IMR-90 (cell line): Measurements from ENCODE around the gene NOD2.

Experiments used
- CEBPB ChIP-seq: IDR thresholded peaks from 2 replicates; pipeline ENCODE4 v1.6.1; 2012; ENCODE audit warnings: low read depth, low read length, improper control_type of control experiment
- CTCF ChIP-seq: conservative IDR thresholded peaks from 2 replicates; pipeline ENCODE4 v1.5.1; 2012; ENCODE audit warnings: mild to moderate bottlenecking, low read depth, low read length, improper control_type of control experiment
- MAFK ChIP-seq: IDR thresholded peaks from 2 replicates; pipeline ENCODE4 v1.6.1; 2012; ENCODE audit warnings: low read depth, low read length, improper control_type of control experiment
- POLR2A ChIP-seq: IDR thresholded peaks from 2 replicates; pipeline ENCODE4 v1.6.1; 2012; ENCODE audit warnings: mild to moderate bottlenecking, low read depth, low read length
- SMC3 ChIP-seq: fragments of 150-350 bp; IDR thresholded peaks from 2 replicates; pipeline ENCODE4 v1.6.1; 2016; ENCODE audit warnings: low read depth, mild to moderate bottlenecking, antibody characterized with exemption, low read length, moderate library complexity

- TF ChIP-seq CTCF (no peak), POLR2A (no peak), CEBPB (no peak), MAFK (no peak), SMC3 (no peak)
Observed at GRCh38 chr16:50676684-50677225, 16.7 kb upstream of the NOD2 start.
